HG03064 (cell line): Measurements from ENCODE around the gene IL11RA.
"Not testable (repeated sequence)": the region's sequence is repeated elsewhere in the genome, so short reads cannot be mapped to it uniquely, and the experiment has no call there.

Experiments used
- ATAC-seq: cut with Tn5 transposase; IDR thresholded peaks from one replicate; pipeline ENCODE4 v1.9.1; 2021; ENCODE audit warnings: low read depth; ENCODE audit not compliant: unreplicated experiment

IL11RA gene

DNA sequence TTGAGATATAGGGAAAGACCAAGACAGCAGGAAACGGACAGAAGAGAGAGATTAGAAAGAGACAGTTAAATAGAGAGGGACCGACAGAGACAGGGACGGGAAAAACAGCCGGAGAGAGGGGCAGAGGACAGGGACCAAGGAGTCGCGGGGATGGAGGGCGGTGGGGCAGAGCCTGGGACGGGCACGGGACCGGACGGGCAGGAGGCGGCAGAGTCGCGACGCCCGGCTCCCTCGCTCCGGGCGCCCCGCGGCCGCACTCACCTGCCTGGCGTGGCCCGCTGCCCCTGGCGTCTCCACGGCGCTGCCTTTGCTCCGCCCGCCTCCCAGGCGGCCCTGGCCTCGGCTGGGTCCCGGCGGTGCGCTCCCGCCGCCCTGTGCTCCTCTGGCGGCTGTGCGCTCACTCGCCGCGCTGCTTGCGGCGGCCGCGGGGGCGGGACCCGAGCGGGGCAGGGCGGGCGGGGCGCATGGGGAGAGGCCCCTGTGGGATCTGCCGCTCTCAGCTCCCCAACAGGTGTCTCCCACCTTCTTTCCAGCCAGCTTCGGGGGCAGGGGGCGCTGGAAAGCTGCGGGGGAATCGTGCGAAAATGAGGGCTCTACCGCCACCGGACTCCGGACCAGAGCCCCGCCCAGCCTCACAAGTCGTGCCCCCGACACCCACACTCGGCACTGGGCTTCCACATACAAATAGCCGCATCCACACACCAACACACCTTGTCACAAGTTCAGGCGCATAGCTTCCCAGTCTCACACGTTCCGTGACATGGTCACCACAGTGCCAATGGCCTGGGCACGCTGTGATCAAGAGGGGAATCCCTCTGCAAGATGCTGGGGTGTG is 23.1 kb upstream of the IL11RA start, which contains the start of gene ARID3C:
Gene ARID3C, minus strand, starts transcription at position 411 of the 835 bp plus-strand sequence. CDS start 1,052 bp downstream, outside the sequence.
- no peak for ATAC-seq

DNA sequence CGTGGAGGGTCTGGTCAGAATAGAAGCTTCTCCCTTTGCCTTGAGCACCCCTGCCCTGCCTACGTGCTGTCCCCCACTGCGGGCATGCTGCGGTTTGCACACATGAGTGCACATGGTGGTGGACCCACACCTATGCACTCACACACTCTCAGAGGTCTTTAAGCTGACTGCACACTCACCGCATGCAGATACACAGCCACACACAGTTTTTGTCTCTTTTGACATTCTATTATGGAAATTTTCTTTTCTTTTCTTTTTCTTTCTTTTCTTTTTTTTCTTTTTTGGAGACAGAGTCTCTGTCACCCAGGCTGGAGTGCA is 22.5 kb upstream of the IL11RA start:
- ATAC-seq = no peak

DNA sequence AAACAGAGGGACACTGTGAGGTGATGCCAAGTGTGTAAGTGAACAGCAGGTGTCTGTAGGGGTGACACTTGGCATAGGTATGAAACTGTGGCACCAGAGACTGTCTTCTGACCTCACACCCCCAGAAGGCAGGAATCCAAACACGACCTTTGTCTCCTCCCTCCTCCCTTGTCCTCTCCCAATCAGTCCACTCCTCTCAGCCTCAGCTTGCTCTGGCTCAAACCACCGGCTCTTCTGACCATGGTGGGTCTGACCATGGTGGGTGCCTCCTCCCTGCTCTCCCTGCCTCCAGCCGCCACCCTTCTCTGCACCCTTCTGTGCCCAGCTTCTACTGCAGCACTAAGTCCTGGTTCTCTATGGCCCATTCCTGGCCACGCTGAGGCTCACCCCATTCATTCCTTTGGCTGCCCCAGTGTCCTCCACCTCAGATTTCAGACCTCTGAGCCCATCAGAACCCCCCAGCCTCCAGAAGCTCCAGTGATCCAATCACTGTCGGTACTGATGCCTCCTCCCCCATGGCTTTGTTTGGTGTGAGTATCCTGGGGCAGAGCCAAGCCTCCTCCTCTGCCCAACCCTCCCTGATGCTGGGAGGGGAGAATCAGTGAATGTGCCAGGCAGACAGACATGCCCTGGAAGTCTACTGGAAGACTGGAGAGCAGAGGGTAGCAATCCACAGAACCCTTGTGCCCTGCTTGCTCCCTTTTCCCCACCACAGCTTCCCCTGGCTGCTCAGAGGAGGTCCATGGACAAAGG is 21.4 kb upstream of the IL11RA start:
- no peak for ATAC-seq

DNA sequence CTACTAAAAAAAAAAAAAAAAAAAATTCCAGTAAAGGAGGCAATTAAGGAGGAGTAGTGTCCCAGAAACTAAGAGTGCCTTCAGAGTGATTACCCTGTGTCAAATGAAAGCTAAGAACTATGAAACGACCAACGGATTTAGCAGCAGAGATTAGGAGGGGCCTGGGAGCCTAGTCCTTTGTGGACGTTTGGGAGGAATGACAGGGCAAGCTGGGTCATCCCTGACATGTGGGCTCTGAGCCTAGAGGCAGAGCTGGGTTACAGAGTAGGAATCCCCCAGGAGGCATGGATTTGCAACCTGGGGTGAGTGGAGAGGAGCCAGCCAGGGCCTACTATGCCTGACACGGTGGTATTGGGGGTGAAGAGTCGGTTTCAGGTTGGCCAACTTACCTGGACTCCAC is 18.8 kb upstream of the IL11RA start:
- no peak for ATAC-seq

DNA sequence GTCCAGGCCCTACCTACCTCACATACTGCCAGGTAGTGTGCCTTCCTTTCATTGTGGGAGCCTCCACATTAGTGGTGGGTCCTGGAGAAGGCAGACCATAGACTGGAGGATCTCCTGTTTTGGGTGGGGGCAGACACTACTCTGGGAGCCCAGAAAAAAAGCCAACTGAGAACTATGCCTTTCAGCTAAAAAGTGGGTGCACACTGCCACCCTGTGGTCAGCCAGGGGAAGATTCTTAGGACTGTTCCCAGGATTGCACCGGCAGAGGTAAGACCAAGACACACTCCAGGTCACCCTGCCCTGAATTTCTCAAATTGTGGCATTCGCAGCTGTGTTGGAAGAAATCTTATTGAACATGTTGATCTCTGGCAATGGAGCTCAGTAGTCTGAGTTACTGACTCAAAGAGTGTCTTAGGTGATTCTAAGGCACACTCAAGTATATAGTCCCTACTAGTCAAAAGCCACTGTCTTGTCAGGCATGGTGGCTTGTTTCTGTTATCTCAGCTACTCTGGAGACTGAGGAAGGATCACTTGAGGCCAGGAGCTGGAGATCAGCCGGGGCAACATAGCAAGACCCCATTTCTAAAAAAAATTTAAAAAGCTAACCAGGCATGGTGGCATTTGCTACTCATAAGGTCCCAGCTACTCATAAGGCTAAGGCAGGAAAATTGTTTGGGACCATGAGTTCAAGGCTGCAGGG is 18.0 kb upstream of the IL11RA start:
- no peak for ATAC-seq

DNA sequence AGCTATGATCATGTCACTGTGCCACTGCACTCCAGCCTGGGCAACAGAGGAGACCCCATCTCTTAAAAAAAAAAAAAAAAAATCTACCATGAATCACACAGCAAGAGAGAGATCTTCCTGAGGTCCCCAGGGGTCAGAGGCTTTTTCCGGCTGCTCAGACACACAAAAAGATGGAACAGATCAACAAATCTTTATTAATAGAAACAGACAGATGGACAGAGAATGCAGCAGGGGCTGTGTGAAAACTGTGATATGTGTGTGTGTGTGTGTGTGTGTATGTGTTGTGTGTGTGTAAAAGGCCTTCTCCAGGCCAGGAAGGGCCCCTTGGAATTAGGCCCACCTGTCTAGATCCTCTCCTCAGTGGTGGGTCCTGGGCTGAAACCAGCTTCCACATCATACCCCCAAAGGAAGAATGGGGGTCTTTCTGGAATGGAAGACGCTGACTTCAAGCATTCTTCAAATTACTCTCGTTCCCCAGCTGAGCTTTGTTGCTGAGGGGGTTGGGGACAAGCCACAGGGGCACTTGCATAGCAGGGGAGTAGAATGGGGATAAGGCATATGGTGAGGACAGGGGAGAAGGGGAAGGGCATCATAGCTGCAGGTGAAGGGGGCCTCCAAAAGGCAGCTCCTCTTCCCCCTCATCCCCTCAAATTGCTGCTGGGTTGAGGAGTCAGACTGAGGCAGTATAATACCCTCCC is 17.3 kb upstream of the IL11RA start:
- no peak for ATAC-seq

DNA sequence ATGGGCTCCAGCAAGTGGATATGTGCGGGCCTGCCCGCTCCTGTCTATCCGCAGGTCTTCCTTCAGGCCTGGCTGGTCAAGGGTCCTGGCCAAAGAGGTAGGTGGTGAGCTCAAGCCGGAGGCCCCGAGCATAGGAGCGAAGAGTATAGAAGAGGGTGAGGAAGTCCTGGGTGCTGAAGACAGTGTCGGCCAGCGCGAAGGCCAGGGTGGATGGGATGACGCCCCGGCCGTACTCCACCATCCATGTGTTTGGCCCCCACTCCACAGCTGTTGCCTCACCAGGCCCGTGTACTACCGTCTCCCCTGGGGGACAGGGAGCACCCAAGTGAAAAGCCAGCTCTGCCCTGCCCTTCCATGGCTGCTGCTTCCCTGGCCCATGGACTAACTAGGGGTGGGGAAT is 16.4 kb upstream of the IL11RA start:
- ATAC-seq = no peak

DNA sequence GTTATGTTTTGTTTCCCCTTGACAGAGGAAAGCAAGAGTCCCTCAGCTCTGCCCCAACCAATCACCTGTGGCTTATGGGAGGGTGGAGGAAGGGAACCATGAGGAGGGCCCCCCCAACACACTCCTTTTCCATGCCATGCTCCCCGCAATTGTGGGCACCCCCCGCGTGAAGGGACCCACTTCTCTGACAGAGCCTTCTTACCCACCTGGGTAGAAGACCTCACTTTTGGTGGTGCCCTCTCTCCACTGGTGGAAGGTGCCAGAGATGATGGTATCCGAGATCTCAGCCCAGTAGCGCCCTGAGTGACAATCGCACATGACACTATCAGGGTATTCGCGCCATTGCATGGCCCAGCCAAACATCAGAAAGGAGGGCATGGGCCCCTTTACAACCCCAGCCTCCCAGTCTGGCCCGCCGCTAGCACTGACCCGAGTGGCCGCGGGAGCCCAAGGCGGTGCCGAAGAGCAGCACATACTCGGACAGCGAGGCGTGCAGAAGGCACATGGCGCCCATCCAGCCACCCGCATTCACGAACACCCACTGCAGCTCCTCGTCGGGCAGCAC is 15.1 kb upstream of the IL11RA start:
- ATAC-seq = no peak

DNA sequence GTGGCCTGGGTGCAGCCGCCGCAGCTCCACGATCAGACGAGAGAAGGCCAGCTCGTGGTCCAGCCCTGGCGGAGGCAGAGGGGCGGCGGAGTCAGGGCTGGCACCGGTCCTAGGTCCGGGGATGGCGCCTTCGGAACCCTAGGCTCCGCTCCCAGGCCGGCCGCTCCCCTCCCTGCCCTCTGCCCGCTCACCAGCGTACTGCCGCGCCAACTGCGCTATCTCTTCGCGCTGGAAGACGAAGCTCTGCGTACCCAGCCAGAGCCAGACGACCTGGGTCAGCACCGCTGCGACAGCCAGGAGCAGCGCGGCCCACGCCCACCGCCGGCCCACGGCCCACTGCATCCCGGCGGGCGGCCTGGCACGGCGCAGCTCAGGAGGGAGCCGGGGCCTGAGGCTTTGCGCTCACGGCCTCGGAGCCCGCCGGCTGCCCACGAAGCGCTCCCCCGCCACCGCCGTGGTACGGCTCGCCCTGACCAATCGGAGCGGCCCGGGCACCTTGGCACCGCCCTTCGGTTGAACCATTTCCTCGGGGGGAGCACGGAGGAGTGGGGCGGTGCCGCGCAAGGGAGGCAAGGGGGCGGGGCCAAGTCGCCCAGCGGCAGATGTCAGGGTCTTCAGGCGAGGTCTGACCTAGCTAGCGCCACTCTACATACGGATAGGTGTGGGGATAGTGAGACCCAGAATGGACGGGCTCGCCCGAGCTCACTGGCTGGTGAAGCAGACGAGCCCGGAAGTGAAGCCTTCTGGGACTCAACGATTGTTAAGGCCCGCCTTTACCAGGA is 14.4 kb upstream of the IL11RA start, which contains the start of gene SIGMAR1:
Gene SIGMAR1, minus strand, starts transcription at position 432 of the 782 bp plus-strand sequence. Its CDS starts 90 bp downstream, at position 342.
- peak; percentile 87 for ATAC-seq

DNA sequence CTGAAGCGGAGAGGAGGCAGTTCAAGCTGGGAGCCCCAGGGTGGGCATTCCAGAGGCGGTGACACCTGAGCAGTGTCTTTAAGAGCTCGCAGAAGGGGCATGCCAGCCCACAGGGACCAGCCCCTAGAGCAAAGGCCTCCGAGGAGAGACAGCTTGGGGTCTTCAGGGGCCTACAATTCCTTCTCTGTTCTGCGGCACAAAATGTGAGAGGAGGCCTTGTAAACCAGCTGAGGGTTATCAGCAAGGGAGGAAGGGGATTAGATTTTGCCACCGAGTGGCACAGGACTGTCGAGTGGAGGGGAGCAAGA is 13.9 kb upstream of the IL11RA start:
- ATAC-seq = no peak

DNA sequence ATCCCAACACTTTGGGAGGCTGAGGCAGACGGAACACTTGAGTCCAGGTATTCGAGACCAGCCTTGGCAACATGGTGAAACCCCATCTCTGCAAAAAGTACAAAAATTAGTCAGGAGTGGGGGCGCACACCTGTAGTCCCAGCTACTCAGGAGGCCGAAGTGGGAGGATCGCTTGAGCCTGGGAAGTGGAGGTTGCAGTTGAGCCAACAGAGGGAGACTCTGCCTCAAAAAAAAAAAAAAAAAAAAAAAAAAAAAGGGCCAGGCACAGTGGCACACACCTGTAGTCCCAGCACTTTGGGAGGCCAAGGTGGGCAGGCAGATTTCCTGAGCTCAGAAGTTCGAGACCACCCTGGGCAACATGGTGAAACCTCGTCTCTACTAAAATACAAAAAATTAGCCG is 12.7 kb upstream of the IL11RA start:
- ATAC-seq = not testable (repeated sequence)

DNA sequence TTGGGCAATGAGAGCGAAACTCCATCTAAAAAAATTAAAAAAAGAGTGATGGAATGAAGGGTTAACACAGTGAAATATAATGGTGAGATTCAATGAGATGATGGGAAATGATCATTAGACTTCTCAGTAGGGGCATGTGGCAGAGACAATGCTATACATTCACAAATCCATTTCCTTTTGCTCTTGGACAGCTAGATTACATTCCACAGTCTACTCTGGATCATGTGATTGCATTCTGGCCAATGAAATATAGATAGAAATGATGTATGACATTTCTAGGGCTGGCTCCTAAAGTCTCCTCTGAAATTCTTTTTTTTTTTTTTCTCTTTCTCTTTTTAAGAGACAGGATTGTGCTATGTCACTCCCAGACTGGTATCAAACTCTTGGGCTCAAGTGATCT is 9.3 kb upstream of the IL11RA start:
- ATAC-seq = no peak

DNA sequence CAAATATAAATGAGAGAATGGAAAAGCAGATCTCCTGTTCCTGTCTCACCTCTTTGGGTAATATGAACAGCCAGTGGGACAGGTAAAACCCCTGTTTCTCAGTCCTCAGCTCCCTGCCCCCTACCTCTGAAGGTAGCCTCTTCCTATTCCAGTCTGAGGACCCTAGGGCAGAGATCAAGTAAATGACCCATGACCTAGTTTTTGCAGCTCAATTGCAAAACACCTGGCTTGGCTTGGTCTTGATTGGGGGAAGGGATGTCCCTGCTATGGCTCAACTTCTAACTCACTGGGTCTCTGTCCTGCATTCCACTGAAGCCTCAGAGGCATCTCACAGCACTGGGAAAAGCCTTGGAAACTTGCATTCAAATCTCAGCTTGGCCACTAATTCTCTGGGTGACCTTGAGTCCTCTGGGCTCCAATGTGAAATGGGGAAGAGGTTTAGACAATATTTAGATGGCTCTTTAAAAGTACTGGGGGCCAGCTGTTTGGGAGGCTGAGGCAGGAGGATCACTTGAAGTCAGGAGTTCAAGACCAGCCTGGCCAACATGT is 7.1 kb upstream of the IL11RA start:
- no peak for ATAC-seq

DNA sequence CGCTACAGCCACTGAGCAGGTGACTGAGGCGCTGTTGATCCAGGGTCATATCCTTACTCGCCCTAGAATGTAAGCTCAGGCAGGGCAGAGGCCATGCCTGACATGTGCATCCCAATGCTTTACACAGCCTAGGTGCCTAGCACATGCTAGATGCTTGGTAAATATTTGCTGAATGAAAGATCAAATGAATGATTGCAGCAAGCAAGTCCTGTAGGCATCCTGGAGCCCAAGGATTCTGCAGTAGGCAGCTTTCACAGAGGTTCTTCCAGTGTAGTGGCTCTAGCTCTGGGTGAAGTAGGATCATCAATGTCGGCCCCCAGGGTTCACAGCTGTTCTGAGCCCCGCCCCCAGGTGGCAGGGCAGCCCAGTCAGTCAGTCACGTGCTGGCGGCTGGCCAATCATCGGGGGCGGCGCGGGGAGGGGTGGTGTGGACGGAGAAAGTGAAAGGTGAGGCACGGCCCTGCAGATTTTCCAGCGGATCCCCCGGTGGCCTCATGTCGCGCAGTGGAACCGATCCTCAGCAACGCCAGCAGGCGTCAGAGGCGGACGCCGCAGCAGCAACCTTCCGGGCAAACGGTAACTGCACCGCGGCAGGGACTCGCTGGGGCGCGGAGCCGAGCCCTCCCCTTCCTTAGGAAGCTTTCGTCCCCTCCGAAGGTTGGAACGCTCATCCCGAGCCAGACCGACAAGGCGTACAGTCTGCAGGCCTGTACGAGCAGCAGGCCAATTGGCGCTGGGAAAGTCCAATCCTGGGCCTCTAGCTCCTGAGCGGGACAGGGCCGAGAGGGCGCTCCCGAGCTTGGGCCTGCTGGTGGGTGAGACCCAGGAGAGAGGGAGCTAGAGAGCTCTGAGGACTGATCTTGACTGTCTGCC is 5.5 kb upstream of the IL11RA start, which contains the start of gene GALT:
Gene GALT, plus strand, starts transcription at position 465 of the 873 bp plus-strand sequence. Its CDS starts 30 bp downstream, at position 495.
- ATAC-seq = peak; percentile 76

DNA sequence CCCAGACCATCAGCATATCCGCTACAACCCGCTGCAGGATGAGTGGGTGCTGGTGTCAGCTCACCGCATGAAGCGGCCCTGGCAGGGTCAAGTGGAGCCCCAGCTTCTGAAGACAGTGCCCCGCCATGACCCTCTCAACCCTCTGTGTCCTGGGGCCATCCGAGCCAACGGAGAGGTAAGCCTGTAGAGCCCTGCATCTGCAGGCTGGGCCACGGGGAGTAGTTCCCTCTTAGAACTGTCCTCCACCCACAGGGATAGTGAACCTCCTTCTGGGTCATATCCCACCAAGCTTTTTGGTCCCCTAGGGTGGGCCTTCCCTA is 4.9 kb upstream of the IL11RA start:
- ATAC-seq = no peak

DNA sequence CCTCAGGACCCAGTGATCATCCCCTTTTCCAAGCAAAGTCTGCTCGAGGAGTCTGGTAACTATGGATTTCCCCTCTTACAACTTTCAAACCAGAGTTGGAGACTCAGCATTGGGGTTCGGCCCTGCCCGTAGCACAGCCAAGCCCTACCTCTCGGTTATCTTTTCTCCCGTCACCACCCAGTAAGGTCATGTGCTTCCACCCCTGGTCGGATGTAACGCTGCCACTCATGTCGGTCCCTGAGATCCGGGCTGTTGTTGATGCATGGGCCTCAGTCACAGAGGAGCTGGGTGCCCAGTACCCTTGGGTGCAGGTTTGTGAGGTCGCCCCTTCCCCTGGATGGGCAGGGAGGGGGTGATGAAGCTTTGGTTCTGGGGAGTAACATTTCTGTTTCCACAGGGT is 4.3 kb upstream of the IL11RA start:
- ATAC-seq = no peak

DNA sequence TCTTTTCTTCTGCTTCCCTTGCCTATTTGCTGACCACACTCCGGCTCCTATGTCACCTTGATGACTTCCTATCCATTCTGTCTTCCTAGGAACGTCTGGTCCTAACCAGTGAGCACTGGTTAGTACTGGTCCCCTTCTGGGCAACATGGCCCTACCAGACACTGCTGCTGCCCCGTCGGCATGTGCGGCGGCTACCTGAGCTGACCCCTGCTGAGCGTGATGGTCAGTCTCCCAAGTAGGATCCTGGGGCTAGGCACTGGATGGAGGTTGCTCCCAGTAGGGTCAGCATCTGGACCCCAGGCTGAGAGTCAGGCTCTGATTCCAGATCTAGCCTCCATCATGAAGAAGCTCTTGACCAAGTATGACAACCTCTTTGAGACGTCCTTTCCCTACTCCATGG is 3.3 kb upstream of the IL11RA start:
- ATAC-seq = no peak

DNA sequence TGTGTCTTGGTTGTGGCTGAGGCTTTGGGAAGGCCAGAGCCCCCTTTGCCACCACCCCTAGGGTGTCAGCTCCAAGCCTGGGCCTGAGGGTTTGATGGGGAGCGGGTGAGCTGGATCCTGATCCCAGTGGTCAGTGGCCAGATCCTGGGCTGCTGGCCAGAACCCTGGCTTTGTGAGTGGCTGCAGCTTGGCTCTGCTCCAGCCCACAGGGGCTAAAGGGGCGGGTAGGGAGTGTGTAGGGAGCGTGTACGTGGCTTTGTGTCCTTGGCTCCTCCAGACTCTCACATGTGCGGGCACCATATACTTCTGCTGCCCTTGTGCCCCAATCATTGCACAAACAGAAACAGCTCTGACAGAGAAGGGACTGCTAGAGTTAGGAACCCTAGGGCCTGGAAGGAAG is 1.2 kb upstream of the IL11RA start:
- no peak for ATAC-seq

DNA sequence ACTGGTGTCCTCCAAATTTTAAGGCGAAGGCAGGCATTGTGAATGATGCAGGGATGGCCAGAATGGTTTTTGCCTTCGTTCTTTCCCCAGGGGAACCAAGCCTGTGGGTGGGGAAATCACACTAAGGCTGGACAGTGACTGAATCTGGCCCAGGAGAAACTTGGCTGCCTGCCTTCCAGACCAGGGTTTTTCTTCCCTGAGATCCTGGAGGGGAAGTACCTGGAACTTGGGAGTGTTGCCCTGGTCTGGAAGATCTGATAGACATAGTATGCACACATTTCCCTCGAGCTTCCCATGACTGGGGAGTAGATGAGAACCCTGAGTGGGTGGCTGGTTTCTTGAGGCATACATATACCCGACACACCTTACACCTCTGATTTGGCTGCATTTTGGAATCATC is 664 bp upstream of the IL11RA start:
- ATAC-seq = no peak
